Islet of Langerhans (tissue), 1 donor: ENCODE results near the gene ORM1.

Experiments
- FAIRE-seq: peaks from one replicate; lab custom pipeline; 2011; peaks lifted over from hg19 to GRCh38; lab: Jason Lieb, UNC

The ORM1 gene

DNA sequence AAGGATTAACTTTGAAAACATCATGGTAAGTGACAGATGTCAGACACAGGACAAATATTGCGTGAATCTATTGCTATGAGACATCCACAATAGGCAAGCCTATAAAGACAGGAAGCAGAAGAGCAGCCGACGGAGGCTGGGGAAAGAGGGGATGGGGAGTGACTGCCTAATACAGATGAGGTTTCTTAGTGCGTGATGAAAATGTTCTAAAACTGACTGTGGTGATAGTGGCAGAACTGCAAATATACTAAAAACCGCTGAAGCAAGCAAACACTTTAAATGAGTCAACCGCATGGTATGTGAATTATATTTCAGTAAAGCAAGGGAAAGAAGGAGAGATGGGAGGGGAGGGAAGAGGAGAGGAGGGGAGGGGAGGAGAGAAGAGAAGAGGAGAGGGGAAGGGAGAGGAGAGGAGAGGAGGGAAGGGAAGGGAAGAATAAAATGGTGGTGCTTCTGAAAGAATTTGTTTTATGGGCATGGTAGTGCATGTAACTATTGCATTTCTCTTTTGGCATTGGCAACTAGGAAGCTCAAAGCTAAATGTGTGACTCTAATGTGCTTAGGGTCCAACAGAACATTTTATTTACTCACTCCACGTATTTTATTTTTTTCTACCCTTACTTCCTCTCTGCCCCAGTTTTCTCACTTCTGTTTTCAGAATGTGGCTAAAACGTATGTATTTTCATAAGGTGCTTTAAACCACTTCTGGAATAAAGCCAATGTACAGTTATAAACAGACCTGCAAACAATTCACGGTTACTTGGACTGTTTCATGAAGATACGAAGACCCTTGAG lies 43.6 kb downstream of the ORM1 start:
- FAIRE-seq: no peak

DNA sequence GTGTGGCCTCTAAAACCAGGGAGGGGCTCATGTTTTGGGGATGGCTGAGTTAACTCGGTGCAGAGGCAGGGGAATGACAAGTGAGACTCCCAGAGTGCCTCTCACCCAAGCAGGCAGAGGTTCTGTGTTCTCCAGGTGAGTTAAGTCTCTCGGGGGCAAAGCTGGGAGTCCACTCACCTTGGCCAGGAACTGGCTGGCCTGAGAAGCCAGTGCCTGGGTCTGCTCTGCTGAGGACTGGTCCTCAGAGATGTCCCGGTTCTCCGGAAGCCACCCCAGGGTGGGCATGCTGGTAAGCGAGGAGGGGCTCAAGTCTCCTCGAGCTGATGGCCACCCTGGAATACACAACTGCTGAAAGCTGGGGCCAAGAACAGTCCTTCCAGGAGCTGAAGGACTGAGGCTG lies 44.5 kb downstream of the ORM1 start:
- FAIRE-seq: no peak

GRCh38 chr9:114367772-114368569 lies 45.1 kb downstream of the ORM1 start:
- FAIRE-seq: no peak

DNA sequence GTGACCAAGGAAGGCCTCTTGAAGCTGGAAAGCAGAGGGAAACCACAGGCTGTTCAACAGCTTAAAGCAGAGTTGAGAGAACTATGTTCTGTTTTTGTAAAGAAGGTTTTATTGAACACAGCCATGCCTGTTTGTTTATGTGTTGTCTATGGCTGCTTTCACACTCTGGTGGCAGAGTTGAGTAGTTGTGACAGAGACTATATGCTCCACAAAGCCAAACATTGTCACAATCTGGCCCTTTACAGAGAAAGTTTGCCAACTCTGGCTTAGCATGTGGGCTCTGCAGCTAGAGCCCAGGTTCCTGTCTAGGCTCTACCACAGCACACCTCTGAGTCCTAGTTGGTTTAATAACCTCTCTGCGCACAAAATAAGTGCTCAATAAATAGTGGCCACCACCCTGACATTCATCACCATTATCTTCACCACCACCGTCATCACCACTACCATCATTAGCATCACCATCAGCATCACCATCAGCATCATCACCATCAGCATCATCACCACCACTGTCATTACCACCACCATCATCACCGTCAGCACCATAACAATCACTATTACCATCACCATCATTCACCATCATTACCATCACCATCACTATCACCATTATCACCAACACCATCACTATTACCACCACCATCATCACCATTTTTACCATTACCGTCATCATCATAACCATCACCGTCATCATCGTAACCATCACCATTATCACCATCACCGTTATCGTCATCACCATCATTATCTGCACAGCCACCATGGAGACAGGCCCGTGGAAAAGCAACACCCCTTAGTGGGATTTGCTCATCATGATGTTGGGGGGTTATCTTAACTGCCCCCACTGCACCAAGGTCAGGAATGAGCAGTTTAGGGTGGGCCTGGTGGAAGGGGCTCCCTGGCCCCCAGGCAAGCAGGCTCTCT lies 46.6 kb downstream of the ORM1 start:
- FAIRE-seq: no peak

- FAIRE-seq: no peak
These were observed 47.5 kb downstream of the ORM1 start for GRCh38 chr9:114370251-114370967.

GRCh38 chr9:114370968-114371320 lies 48.0 kb downstream of the ORM1 start:
- no peak for FAIRE-seq

DNA sequence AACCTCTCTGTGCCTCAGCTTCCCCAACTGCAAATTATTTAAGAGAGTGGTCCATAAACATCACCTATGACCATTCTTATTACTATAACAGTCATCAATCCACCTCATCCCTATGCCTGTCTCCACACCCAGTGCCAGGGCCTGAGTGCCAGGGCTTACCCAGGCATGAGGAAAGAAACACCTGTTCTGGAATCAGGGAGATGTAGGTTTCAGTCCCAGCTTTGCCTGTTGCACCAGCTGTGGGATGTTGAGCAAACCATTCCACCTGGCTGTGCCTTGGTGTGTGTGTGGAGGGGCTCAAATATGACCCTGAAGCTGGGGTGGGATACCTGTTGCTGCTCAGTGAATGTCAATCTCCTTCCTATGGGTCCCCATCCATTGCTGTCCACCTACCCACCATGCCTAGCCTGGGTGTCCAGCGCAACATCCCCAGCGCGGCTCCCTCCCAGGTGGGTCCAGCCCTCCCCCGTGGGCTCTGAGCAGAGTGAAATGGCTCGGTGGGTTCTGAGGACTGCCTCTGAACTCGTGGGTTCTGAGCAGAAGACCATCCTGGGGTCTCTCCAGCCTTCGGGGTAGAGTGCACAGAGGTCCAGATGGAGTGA lies 48.5 kb downstream of the ORM1 start:
- FAIRE-seq: no peak

- FAIRE-seq: no peak
These were observed 49.3 kb downstream of the ORM1 start for GRCh38 chr9:114371973-114372917.

- FAIRE-seq: no peak
These were observed 50.1 kb downstream of the ORM1 start for GRCh38 chr9:114372921-114373448.

DNA sequence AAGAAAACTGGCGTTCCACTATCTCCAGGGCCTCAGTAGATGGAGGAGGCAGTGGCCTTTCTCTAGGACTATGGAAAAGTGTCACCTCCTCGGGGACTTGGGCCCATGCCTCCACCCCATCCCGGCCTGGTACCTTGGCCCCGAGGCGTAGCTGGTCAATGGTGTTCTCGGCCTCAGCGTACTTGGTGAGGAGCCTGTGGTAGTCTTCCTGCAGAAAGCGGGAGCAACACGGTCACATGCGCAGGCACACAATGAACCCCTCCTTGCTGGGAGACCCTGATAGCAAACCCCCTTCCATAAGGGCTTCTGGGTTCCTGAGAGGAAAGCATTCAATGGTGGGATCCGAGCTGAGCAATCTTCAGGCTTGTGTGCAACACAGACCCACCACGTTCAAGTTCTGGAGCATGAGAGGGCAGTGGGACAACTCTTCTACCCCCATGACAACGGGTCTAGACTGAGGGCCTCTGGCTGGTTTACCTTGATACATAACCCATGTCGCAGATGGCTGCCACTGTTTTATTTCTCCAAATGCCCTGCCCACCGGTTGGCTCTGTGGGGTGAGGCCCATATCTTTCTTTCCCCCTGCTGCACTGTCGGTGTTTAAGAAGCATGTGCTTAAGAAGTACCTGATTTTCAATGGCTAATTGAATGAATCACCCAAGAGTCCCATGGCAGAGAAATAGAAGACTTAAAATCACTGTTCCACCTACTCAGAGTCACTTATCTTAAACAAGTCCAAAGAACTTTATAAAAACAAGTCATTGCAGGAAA lies 51.2 kb downstream of the ORM1 start:
- no peak for FAIRE-seq

GRCh38 chr9:114374936-114375335 lies 52.0 kb downstream of the ORM1 start:
- FAIRE-seq: no peak

GRCh38 chr9:114375386-114376175 lies 52.7 kb downstream of the ORM1 start:
- no peak for FAIRE-seq
